Neural cell (in vitro differentiated cells): ENCODE results near the gene JUNB.

ENCODE experiments used
- EP300 ChIP-seq: fragments of 450-650 bp; conservative IDR thresholded peaks from 2 replicates; pipeline ENCODE4 v1.6.1; 2014; ENCODE audit warnings: antibody characterized with exemption, mild to moderate bottlenecking, moderate library complexity; ENCODE audit not compliant: poor library complexity, severe bottlenecking
- EZH2 ChIP-seq: fragments of 200-600, 300-800 bp; shearing (Covaris generic), sonication (generic); IDR thresholded peaks from 2 replicates; pipeline ENCODE4 v1.6.1; 2014; ENCODE audit warnings: antibody characterized with exemption, low read length, borderline replicate concordance, mild to moderate bottlenecking; ENCODE audit not compliant: insufficient read depth, poor library complexity, severe bottlenecking
- MXI1 ChIP-seq: fragments of 450-650 bp; conservative IDR thresholded peaks from 2 replicates; pipeline ENCODE4 v1.6.1; 2014; ENCODE audit warnings: antibody characterized with exemption, mild to moderate bottlenecking; ENCODE audit not compliant: poor library complexity, severe bottlenecking
- TF ChIP-seq, protein P1 (sequence below): fragments of 450-650 bp; IDR thresholded peaks from 2 replicates; pipeline ENCODE4 v1.5.1; 2014; ENCODE audit warnings: antibody characterized with exemption, mild to moderate bottlenecking, moderate library complexity; ENCODE audit not compliant: poor library complexity, severe bottlenecking

DNA sequence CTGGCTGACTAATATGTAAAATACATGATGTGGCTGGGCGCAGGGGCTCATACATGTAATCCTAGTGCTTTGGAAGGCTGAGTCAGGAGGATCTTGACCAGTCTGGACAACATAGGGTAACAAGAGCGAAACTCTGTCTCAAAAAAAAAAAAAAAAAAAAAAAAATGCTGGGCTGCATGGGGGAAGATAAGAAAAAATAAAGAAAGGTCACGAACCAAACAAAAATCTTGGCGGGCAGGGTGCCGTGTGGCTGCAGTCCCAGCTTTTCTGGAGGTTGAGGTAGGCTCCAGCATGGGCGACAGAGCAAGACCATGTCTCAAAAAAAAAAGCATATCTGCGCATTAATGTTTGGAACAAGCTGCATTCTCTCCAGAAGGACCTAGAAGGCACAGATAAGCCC lies 23.8 kb downstream of the JUNB start:
- TF ChIP-seq, protein P1, sequence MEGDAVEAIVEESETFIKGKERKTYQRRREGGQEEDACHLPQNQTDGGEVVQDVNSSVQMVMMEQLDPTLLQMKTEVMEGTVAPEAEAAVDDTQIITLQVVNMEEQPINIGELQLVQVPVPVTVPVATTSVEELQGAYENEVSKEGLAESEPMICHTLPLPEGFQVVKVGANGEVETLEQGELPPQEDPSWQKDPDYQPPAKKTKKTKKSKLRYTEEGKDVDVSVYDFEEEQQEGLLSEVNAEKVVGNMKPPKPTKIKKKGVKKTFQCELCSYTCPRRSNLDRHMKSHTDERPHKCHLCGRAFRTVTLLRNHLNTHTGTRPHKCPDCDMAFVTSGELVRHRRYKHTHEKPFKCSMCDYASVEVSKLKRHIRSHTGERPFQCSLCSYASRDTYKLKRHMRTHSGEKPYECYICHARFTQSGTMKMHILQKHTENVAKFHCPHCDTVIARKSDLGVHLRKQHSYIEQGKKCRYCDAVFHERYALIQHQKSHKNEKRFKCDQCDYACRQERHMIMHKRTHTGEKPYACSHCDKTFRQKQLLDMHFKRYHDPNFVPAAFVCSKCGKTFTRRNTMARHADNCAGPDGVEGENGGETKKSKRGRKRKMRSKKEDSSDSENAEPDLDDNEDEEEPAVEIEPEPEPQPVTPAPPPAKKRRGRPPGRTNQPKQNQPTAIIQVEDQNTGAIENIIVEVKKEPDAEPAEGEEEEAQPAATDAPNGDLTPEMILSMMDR: no peak
- TF ChIP-seq MXI1 (no peak), EZH2 (no peak), EP300 (no peak)
